ENCODE results near the gene KLF9.
A peak's percentile ranks its signal among the peaks of the same experiment; 100 is the strongest.

The KLF9 gene

DNA sequence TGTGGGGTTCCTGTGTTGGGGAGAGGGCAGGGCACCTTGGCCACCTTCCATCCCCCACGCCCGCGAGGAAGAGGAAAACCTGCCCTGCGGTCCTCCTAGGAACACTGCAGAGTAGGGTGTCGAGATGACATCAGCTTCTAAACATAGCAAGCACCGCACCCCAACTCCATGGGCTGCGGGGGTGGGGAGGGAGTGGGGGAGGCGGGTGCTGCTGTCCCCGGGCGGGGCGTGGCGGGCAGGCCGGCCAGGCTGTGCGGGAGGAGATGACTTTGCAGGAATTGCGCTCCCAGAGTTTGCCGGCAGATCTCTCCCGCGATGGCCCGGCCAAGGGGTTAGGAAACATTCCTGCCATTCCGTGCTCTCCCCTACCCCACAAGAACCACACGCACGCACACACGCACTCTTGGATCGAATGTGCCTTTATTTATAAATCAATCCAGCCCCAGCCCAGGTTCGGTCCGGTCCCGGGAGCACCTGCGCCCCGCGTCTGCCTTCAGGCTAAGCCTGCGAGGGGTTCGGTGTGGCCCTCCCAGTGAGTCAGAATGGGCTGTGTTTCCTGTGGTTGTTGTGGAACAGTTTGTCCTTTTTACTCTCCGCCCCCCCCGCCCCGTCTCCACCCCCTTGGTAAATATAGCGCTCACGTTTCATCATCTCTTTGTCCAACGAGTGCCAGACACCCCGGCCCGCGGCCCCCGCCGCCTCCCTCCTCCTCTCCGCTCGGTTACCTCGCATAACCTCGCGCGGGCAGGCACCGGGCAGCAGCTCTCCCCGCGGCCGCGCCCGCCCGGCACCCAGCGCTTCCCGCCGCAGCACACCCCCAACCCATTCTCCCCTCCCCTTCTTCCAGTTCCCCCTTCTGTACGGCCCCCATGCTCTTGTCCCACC, 5.3 kb upstream of the KLF9 start:
- Histone ChIP-seq H3K4me1 (ENCODE audit: low read length) (peaks cover 21% of the 10 kb centered on the region), H3K79me2 (ENCODE audit: low read length) (no peaks in the 10 kb centered on the region), H3K9ac (ENCODE audit: low read length) (peak overlapping the region; percentile 87), H3K4me2 (ENCODE audit: low read length) (peak overlapping the region; percentile 93), H3K27ac (ENCODE audit: low read length) (peak overlapping the region; percentile 87), H2AFZ (ENCODE audit: low read depth, low read length) (peak overlapping the region; percentile 51), H3K27me3 (ENCODE audit: low read depth, low read length) (peaks cover 33% of the 10 kb centered on the region), H3K4me3 (ENCODE audit: low read length) (peak overlapping the region; percentile 96), H3K9me3 (ENCODE audit: insufficient read depth, low read length) (no peaks in the 10 kb centered on the region), H4K20me1 (ENCODE audit: insufficient read depth, low read length) (no peaks in the 10 kb centered on the region), H3K36me3 (replicated peaks; ENCODE audit: low read depth, low read length) (no peaks in the 10 kb centered on the region)
- TF ChIP-seq EZH2phosphoT487 (IDR thresholded peaks at IDR 0.05; ENCODE audit: low read depth): no peak
- TF ChIP-seq, protein P1, sequence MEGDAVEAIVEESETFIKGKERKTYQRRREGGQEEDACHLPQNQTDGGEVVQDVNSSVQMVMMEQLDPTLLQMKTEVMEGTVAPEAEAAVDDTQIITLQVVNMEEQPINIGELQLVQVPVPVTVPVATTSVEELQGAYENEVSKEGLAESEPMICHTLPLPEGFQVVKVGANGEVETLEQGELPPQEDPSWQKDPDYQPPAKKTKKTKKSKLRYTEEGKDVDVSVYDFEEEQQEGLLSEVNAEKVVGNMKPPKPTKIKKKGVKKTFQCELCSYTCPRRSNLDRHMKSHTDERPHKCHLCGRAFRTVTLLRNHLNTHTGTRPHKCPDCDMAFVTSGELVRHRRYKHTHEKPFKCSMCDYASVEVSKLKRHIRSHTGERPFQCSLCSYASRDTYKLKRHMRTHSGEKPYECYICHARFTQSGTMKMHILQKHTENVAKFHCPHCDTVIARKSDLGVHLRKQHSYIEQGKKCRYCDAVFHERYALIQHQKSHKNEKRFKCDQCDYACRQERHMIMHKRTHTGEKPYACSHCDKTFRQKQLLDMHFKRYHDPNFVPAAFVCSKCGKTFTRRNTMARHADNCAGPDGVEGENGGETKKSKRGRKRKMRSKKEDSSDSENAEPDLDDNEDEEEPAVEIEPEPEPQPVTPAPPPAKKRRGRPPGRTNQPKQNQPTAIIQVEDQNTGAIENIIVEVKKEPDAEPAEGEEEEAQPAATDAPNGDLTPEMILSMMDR (IDR thresholded peaks at IDR 0.05; ENCODE audit: low read depth, low read length): no peak

DNA sequence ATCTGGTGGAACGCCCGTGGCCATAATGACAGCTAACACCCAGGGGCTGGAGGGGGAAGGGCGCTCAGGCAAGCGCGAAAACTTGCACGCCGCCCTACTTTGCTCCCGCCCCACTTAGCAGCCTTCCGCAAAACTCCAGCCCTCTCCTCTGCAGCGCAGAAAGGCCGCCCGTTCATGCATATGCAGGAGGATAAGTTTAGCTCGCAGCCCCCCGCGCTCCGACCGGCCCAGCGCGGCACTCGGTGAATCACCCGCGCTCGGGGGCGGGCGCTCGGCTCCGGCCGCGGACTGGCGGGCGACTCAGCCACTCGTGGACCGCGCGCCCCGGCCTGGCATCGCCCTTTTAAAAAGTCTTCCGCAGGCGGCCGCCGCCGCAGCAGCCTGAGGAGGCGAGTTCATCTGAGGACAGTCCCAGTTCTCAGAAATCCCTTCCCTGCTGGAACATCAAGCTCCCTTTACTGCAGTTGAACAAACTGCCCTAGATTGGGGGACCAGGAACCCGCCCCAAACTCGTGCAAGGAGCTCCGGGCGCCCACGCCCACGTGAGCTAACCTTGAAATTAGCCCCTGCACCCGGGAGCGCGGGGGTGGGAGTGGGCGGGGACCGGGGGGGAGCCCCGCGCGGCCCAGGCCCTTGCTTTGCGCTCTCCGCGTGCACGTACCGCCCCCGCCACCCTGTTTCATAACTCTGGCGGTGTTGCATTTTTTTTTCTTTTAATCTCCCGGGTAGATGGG, 4.5 kb upstream of the KLF9 start:
- Histone ChIP-seq H3K36me3 (replicated peaks; ENCODE audit: low read depth, low read length) (no peaks in the 10 kb centered on the region), H3K27ac (ENCODE audit: low read length) (peak overlapping the region; percentile 87), H2AFZ (ENCODE audit: low read depth, low read length) (peak overlapping the region; percentile 76), H4K20me1 (ENCODE audit: insufficient read depth, low read length) (no peaks in the 10 kb centered on the region), H3K9me3 (ENCODE audit: insufficient read depth, low read length) (no peaks in the 10 kb centered on the region), H3K27me3 (ENCODE audit: low read depth, low read length) (peaks cover 33% of the 10 kb centered on the region), H3K4me2 (ENCODE audit: low read length) (peak overlapping the region; percentile 93), H3K4me1 (ENCODE audit: low read length) (peaks cover 21% of the 10 kb centered on the region), H3K9ac (ENCODE audit: low read length) (peak overlapping the region; percentile 87), H3K79me2 (ENCODE audit: low read length) (no peaks in the 10 kb centered on the region), H3K4me3 (ENCODE audit: low read length) (peak overlapping the region; percentile 96)
- TF ChIP-seq, protein P1 (IDR thresholded peaks at IDR 0.05; ENCODE audit: low read depth, low read length): no peak
- no peak for TF ChIP-seq EZH2phosphoT487 (IDR thresholded peaks at IDR 0.05; ENCODE audit: low read depth)

DNA sequence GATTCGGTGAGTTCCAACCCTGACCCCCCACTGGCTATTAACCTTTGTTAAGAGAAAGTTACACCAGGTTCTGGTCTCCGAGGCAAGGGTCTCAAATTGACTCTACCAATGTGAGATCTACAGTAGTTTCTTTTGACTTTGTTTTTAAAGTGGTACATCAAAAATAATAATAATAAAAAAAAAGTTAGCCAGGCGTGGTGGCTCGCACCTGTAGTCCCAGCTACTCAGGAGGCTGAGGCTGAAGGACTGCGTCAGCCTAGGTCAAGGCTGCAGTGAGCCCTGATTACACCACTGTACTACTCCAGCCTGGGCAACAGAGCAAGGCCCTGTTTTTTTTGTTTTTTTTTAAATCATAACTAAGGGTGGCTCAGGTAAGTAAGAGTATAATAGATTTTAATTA, 1.0 kb upstream of the KLF9 start:
- no peaks in the 10 kb centered on the region for H3K9me3 ChIP-seq (ENCODE audit: insufficient read depth, low read length)
- H3K36me3 ChIP-seq (replicated peaks; ENCODE audit: low read depth, low read length): no peaks in the 10 kb centered on the region
- H3K79me2 ChIP-seq (ENCODE audit: low read length): no peaks in the 10 kb centered on the region
- no peaks in the 10 kb centered on the region for H4K20me1 ChIP-seq (ENCODE audit: insufficient read depth, low read length)
- H3K4me1 ChIP-seq (ENCODE audit: low read length): peaks cover 13% of the 10 kb centered on the region
- H3K4me2 ChIP-seq (ENCODE audit: low read length): no peak overlapping the region
- TF ChIP-seq EZH2phosphoT487 (IDR thresholded peaks at IDR 0.05; ENCODE audit: low read depth): no peak
- TF ChIP-seq, protein P1 (IDR thresholded peaks at IDR 0.05; ENCODE audit: low read depth, low read length): no peak
- no peak overlapping the region for H3K4me3 ChIP-seq (ENCODE audit: low read length)
- peaks cover 9% of the 10 kb centered on the region for H3K27me3 ChIP-seq (ENCODE audit: low read depth, low read length)
- no peak overlapping the region for H3K9ac ChIP-seq (ENCODE audit: low read length)
- H3K27ac ChIP-seq (ENCODE audit: low read length): no peak overlapping the region
- H2AFZ ChIP-seq (ENCODE audit: low read depth, low read length): no peak overlapping the region

DNA sequence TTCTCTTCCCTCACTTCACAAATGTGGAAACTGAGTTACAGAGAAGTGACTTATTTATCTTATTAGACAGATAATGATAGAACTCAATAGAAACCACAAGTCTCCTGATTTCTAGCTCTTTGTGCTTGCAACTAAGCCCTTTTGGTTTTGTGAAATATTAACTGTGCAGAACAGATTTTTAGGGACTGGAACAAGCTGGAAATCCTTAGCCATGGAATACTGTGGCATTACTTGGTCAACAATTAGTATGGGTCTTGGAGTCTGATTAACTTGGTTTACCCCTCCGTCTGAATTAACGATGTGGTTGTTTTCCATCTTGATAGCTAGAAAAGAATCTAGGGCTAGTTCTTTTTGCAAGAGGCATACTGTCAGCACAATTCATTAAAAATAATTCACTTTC, 584 bp upstream of the KLF9 start:
- Histone ChIP-seq H3K79me2 (ENCODE audit: low read length) (no peaks in the 10 kb centered on the region), H2AFZ (ENCODE audit: low read depth, low read length) (no peak overlapping the region), H3K9ac (ENCODE audit: low read length) (no peak overlapping the region), H3K36me3 (replicated peaks; ENCODE audit: low read depth, low read length) (no peaks in the 10 kb centered on the region), H3K27ac (ENCODE audit: low read length) (no peak overlapping the region), H3K27me3 (ENCODE audit: low read depth, low read length) (peaks cover 5% of the 10 kb centered on the region; the same call in 1 of the 2 replicates), H3K4me1 (ENCODE audit: low read length) (peaks cover 16% of the 10 kb centered on the region), H3K4me3 (ENCODE audit: low read length) (no peak overlapping the region), H4K20me1 (ENCODE audit: insufficient read depth, low read length) (no peaks in the 10 kb centered on the region), H3K4me2 (ENCODE audit: low read length) (no peak overlapping the region; the same call in 1 of the 2 replicates), H3K9me3 (ENCODE audit: insufficient read depth, low read length) (no peaks in the 10 kb centered on the region)
- TF ChIP-seq, protein P1 (IDR thresholded peaks at IDR 0.05; ENCODE audit: low read depth, low read length): no peak
- TF ChIP-seq EZH2phosphoT487 (IDR thresholded peaks at IDR 0.05; ENCODE audit: low read depth): no peak

Measured in OCI-LY3 (cell line).